Mucosa of descending colon (tissue), 3 donors: ENCODE data around the gene MOV10. TPM values are rescaled to one million over a fixed set of nuclear protein-coding genes. Genes with fewer than 3 reads are reported as not detected.

ENCODE experiments used
- ATAC-seq: fragments of 200-7000 bp; cut with Tn5 transposase; one replicate; pipeline ENCODE4 v1.9.1; 2020; ENCODE audit warnings: mild to moderate bottlenecking, moderate library complexity
- DNase-seq, 3 donors: peaks; one replicate each; pipeline ENCODE4 v3.0.0-alpha.2; 2020
- H3K36me3 ChIP-seq: fragments of 200-600 bp; one replicate; pipeline ENCODE4 v1.8.0; 2021; ENCODE audit warnings: low read depth, mild to moderate bottlenecking
- H3K4me1 ChIP-seq: fragments of 200-600 bp; one replicate; pipeline ENCODE4 v1.8.0; 2021; ENCODE audit warnings: low read depth, mild to moderate bottlenecking
- H3K4me3 ChIP-seq: fragments of 200-600 bp; one replicate; pipeline ENCODE4 v1.8.0; 2021; ENCODE audit warnings: mild to moderate bottlenecking
- H3K9me3 ChIP-seq: fragments of 200-600 bp; one replicate; pipeline ENCODE4 v1.8.0; 2021; ENCODE audit warnings: mild to moderate bottlenecking
- intact Hi-C, 2 donors: fragments of 100-400 bp; cut with DNase I in 1 of 2; cut with micrococcal nuclease in 1 of 2; formaldehyde crosslinking; loops; one replicate each; pipeline versions ENCODE4 v1.11.0 to v1.11.1; 2022; cut with DNase I, micrococcal nuclease
- total RNA-seq, 3 donors: library from RNA; stranded (reverse); fragmentation: NEBNext Ultra II Directional in 2 of 3; extraction: Animal tissue kit (Norgen Biotek cat#: 25700) in 2 of 3; gene quantifications; one replicate each; pipeline versions ENCODE4 v1.2.1 to v1.2.4, GENCODE V29; 2021 to 2023
- TF ChIP-seq, protein P1 (sequence below): fragments of 200-600 bp; IDR thresholded peaks from one replicate; pipeline ENCODE4 v1.8.0; 2022; ENCODE audit warnings: antibody characterized with exemption, mild to moderate bottlenecking
- donor health status: DM: no; HTN: no; CAD: no; lungs with moderate emphysema.
- donor health status: DM: no; HTN: no; CAD: no.
- donor health status: DM: no; HTN: yes; CAD: no.

The MOV10 gene
- total RNA-seq, 3 donors from 2014 or later = 66.4 to 85.2 (median 77.6) TPM

DNA sequence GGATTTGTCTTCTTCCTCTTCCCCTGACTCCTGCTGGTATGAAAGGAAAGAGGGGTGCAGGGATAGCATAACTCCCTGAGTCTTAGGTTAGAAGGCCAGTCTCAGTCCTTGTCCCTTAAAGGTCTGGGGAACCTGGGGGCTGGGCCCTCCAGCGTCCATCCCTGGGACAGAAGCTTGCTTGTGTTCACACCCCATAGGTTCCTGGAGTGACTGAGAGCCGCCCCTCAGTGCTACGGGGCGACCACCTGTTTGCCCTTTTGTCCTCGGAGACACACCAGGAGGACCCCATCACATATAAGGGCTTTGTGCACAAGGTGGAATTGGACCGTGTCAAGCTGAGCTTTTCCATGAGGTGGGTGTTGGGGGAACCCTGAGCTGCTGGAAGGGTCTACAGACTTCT lies 19.4 kb downstream of the MOV10 start:
- peaks cover 8% of the 10 kb centered on the region for H3K4me1 ChIP-seq
- H3K9me3 ChIP-seq = no peaks in the 10 kb centered on the region
- no peak overlapping the region for H3K4me3 ChIP-seq
- DNase-seq (no peak), ATAC-seq (no peak)
- peaks cover 4% of the 10 kb centered on the region for H3K36me3 ChIP-seq
- TF ChIP-seq, protein P1, sequence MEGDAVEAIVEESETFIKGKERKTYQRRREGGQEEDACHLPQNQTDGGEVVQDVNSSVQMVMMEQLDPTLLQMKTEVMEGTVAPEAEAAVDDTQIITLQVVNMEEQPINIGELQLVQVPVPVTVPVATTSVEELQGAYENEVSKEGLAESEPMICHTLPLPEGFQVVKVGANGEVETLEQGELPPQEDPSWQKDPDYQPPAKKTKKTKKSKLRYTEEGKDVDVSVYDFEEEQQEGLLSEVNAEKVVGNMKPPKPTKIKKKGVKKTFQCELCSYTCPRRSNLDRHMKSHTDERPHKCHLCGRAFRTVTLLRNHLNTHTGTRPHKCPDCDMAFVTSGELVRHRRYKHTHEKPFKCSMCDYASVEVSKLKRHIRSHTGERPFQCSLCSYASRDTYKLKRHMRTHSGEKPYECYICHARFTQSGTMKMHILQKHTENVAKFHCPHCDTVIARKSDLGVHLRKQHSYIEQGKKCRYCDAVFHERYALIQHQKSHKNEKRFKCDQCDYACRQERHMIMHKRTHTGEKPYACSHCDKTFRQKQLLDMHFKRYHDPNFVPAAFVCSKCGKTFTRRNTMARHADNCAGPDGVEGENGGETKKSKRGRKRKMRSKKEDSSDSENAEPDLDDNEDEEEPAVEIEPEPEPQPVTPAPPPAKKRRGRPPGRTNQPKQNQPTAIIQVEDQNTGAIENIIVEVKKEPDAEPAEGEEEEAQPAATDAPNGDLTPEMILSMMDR = no peak
- intact Hi-C loops = no loop called here

GRCh38 chr1:112694363-112694929 lies 20.0 kb downstream of the MOV10 start:
- TF ChIP-seq, protein P1 = no peak
- no peak for DNase-seq
- H3K4me3 ChIP-seq = no peak overlapping the region
- H3K9me3 ChIP-seq = no peaks in the 10 kb centered on the region
- H3K4me1 ChIP-seq = peaks cover 14% of the 10 kb centered on the region
- no peak for ATAC-seq
- H3K36me3 ChIP-seq = peaks cover 4% of the 10 kb centered on the region
- intact Hi-C loops = no loop called here

DNA sequence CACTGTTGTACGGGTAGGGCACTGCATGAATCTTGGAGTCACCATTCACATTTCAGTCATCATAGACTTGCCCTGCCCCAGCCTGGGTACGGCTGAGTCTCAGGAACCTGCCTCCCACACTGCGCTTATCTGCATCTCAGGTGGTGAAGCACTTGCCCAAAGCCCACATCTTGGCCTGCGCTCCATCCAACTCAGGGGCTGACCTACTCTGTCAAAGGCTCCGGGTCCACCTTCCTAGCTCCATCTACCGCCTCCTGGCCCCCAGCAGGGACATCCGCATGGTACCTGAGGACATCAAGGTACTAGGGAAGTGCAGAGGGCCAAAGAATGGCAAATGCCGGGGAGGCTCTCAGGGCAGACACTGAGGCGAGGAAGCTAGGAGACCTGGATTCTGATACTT lies 20.8 kb downstream of the MOV10 start:
- intact Hi-C loops = no loop called here
- H3K9me3 ChIP-seq = no peaks in the 10 kb centered on the region
- peaks cover 22% of the 10 kb centered on the region for H3K4me1 ChIP-seq
- ATAC-seq (no peak), DNase-seq (no peak)
- peaks cover 4% of the 10 kb centered on the region for H3K36me3 ChIP-seq
- no peak overlapping the region for H3K4me3 ChIP-seq
- TF ChIP-seq, protein P1 = no peak

GRCh38 chr1:112696578-112697314 lies 22.3 kb downstream of the MOV10 start:
- H3K4me1 ChIP-seq = peaks cover 37% of the 10 kb centered on the region

DNA sequence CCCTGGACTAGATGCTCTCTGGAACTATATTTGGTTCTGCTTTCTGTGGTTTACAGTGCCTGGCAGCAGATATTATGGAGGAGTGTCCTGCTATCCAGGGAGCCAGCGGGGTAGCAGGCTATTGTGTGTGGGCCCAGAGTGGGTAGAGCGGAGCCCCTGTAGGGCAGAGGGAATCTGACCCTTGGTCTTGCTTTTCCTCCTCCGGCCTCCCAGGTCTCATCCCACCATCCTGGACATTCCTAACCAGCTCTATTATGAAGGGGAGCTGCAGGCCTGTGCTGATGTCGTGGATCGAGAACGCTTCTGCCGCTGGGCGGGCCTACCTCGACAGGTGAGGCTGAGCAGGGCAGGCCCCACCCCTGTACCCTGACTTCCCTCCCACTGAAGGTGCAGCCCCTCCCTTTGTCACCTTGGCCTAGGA lies 23.3 kb downstream of the MOV10 start:
- DNase-seq (no peak), ATAC-seq (no peak)
- TF ChIP-seq, protein P1 = no peak
- Histone ChIP-seq H3K4me3 (no peak overlapping the region), H3K36me3 (peaks cover 4% of the 10 kb centered on the region), H3K9me3 (no peaks in the 10 kb centered on the region), H3K4me1 (peaks cover 40% of the 10 kb centered on the region)
- intact Hi-C loops = loop anchor here in 1 of 2 donors (2.0 kb wide), 1 partner anchor 23 kb away; the partner anchor contains the start of gene MOV10

More at GRCh38 chr1:112696578-112697314, 22.3 kb downstream of the MOV10 start:
- H3K9me3 ChIP-seq = no peaks in the 10 kb centered on the region
- peaks cover 4% of the 10 kb centered on the region for H3K36me3 ChIP-seq
- no peak for DNase-seq
- intact Hi-C loops = no loop called here
- TF ChIP-seq, protein P1 = no peak
- no peak for ATAC-seq
- no peak overlapping the region for H3K4me3 ChIP-seq
